Stimulated activated memory B cell treated with anti-CD40 and anti-IgM and Interleukin-4, amounts not matched to agents 10 μg/mL and 1 μg/mL and 100 μg/mL, for 72 hours (primary cell): ENCODE measurements around the gene DGKQ.
A peak's percentile ranks its signal among the peaks of the same experiment; 100 is the strongest.
"Not testable (repeated sequence)": the region's sequence is repeated elsewhere in the genome, so short reads cannot be mapped to it uniquely, and the experiment has no call there.

ENCODE experiments used
- ATAC-seq: fragments of 150-1000 bp; cut with Tn5 transposase; 2 replicates; pipeline ENCODE4 v1.10.0; 2021
- H3K27ac Mint-ChIP-seq: one replicate; pipeline ENCODE4 v1.8.0; 2022; ENCODE audit warnings: mild to moderate bottlenecking, mixed read lengths
- H3K27me3 Mint-ChIP-seq: one replicate; pipeline ENCODE4 v1.8.0; 2022; ENCODE audit warnings: mixed read lengths
- H3K36me3 Mint-ChIP-seq: one replicate; pipeline ENCODE4 v1.8.0; 2022; ENCODE audit warnings: mixed read lengths
- H3K4me1 Mint-ChIP-seq: one replicate; pipeline ENCODE4 v1.8.0; 2022; ENCODE audit warnings: mixed read lengths
- H3K4me3 Mint-ChIP-seq: one replicate; pipeline ENCODE4 v1.8.0; 2022; ENCODE audit warnings: mild to moderate bottlenecking, moderate library complexity, mixed read lengths
- H3K9me3 Mint-ChIP-seq: one replicate; pipeline ENCODE4 v1.8.0; 2022; ENCODE audit warnings: mixed read lengths

The DGKQ gene

DNA sequence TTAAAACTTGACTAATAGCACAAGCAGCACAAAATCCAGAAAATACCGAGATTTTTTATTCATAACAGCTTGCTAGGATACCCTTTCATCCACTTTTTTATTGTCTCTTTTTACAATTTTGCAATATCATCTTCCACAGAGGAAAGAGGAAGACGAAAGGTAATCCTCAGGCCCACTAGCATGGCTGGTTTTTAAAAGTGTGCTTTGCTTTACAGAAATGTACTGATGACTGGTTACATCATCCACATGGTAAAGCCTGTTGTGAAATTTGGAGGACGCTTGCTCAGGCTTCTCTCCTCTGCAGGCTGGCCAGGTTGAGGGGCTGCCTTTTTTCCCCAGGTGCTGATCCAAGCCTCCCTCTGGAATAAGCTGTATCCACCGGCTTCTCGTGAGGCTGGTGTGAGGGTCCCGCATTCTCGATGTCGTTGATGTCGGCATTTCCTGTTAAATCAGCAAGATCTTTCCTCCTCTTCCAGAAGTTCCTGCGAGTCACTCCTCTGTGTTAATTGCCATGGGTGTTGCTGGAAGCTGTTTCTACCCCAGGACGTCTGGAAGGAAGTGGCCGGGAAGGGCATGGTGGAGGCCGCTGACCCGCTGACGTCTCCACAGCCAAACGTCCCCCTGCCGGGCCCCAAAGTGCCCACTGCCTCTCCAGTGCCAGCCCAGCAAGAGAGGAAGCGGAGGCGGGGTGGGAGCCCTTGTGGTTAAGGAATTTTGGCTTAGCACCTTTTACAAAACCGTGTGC lies 5.8 kb upstream of the DGKQ start:
- Mint-ChIP-seq H3K4me1 (no peaks in the 10 kb centered on the region), H3K36me3 (no peaks in the 10 kb centered on the region), H3K27ac (no peak overlapping the region), H3K4me3 (no peak overlapping the region), H3K27me3 (no peaks in the 10 kb centered on the region), H3K9me3 (no peaks in the 10 kb centered on the region)
- ATAC-seq = no peak

- H3K4me1 Mint-ChIP-seq = peaks cover 13% of the 10 kb centered on the region
- not testable (repeated sequence) for ATAC-seq, H3K36me3 Mint-ChIP-seq
These were observed 2.6 kb upstream of the DGKQ start for GRCh38 chr4:976016-976415.

DNA sequence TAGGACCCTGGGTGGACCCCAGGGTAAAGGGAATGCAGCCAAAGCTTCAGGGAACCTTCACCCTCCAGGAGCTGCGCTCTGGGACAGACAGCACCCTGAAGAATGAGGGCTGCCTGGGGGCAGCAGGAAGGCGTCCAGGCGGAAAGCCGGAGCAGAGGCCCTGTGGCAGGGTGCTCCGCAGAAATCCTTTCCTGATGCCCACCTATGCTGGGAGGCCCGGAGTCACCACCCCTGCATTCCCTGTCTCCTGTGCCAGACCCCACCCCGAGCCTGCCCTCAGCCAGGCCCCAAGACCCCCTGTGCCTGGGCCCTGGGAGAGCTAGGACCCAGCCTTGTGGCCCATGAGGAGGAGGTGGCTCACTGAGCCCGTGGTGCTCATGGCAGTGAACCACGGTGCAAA lies 1.3 kb upstream of the DGKQ start:
- no peaks in the 10 kb centered on the region for H3K9me3 Mint-ChIP-seq
- no peak overlapping the region for H3K27ac Mint-ChIP-seq
- no peak overlapping the region for H3K4me3 Mint-ChIP-seq
- H3K36me3 Mint-ChIP-seq = no peaks in the 10 kb centered on the region
- H3K27me3 Mint-ChIP-seq = no peaks in the 10 kb centered on the region
- no peak for ATAC-seq
- peaks cover 13% of the 10 kb centered on the region for H3K4me1 Mint-ChIP-seq

More at GRCh38 chr4:976016-976415, 2.6 kb upstream of the DGKQ start:
- not testable (repeated sequence) for H3K4me3 Mint-ChIP-seq, H3K9me3 Mint-ChIP-seq, H3K27ac Mint-ChIP-seq, H3K27me3 Mint-ChIP-seq

DNA sequence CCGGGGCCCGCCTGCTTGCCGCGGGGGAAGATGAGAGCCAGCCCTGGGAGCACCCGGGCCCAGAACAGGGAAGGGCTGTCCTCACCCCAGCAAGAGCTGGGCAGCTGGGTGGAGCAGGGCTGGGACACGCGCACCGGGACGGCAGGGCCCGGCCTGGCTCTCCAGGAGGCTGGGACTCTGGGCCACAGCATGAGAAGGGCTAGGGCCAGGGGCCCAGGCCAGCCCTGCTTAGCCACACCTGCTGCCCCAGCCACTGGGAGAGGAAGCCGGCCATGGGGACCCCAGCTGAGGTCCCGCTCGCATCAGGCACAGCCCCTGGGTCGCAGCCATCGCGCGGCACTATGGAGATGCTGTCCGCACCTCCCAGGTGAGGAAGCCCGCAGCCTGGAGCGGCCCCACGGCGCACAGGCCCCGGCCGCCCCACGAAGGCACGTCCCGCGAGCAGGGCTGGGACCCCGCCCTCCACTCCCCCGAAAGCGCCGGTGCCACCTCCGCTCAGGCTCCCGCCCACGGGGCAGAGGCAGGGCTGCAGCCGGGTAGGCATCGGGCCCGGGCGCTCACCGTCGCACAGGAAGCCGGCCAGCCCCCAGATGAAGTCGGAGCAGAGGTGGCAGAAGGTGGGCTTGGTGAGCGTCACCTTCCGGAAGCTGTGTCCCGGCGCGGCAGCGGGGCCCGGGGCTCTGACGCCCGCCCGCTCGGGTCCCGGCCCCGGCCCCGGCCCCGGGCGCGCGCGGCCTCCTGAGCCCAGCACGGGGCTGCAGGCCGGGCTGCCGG lies 531 bp downstream of the DGKQ start:
- peak overlapping the region; percentile 71 for H3K4me3 Mint-ChIP-seq
- H3K27me3 Mint-ChIP-seq = no peaks in the 10 kb centered on the region
- H3K9me3 Mint-ChIP-seq = no peaks in the 10 kb centered on the region
- no peaks in the 10 kb centered on the region for H3K36me3 Mint-ChIP-seq
- H3K27ac Mint-ChIP-seq = no peak overlapping the region
- peak; percentile 58 for ATAC-seq
- peaks cover 21% of the 10 kb centered on the region for H3K4me1 Mint-ChIP-seq

- H3K36me3 Mint-ChIP-seq = no peaks in the 10 kb centered on the region
- no peak for ATAC-seq
- peak overlapping the region; percentile 71 for H3K4me3 Mint-ChIP-seq
- no peaks in the 10 kb centered on the region for H3K9me3 Mint-ChIP-seq
- no peaks in the 10 kb centered on the region for H3K27me3 Mint-ChIP-seq
- peaks cover 21% of the 10 kb centered on the region for H3K4me1 Mint-ChIP-seq
- H3K27ac Mint-ChIP-seq = no peak overlapping the region
These were observed 1.5 kb downstream of the DGKQ start for GRCh38 chr4:971666-972500.

- no peaks in the 10 kb centered on the region for H3K27me3 Mint-ChIP-seq
- H3K36me3 Mint-ChIP-seq = peaks cover under 1% of the 10 kb centered on the region
- H3K4me3 Mint-ChIP-seq = peak overlapping the region; percentile 36
- no peak overlapping the region for H3K27ac Mint-ChIP-seq
- no peak for ATAC-seq
- no peaks in the 10 kb centered on the region for H3K9me3 Mint-ChIP-seq
- H3K4me1 Mint-ChIP-seq = peaks cover 21% of the 10 kb centered on the region
These were observed 2.4 kb downstream of the DGKQ start for GRCh38 chr4:970854-971520.

DNA sequence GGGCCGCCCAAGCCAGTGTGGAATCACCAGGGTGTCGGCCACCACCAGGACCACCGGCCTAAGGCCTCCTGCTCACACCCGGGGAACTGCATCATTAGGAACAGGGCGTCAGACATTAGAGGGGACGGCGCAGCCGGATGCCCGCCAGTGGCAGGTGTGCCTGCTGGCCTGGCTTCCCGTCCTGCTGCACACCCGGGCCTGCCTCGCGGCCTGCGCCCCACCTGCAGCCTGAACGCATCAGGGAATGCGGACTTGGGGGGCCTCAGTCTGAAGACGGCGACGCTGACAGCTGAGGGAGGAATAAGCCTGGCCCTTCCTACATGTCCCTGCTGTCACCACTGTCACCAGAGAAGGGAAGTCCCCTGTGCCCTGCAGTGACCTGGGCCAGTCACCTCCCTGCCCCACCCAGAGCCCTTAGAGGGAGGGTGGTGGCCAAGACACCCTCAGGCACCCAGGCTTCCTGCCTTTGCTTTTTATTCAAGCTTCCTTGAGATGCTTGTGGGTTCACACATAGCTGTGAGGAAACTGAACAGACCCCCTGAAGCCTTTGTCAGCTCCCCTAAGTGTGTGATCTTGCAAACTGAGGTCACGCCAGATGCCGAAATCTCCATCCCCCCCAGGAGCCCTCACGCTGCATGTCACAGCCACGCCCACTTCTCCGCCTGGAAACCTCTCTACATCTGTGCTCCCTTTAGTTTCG lies 3.2 kb downstream of the DGKQ start:
- no peak overlapping the region for H3K4me3 Mint-ChIP-seq
- no peak overlapping the region for H3K27ac Mint-ChIP-seq
- no peak for ATAC-seq
- H3K4me1 Mint-ChIP-seq = peaks cover 21% of the 10 kb centered on the region
- H3K36me3 Mint-ChIP-seq = peaks cover 4% of the 10 kb centered on the region
- H3K27me3 Mint-ChIP-seq = no peaks in the 10 kb centered on the region
- H3K9me3 Mint-ChIP-seq = no peaks in the 10 kb centered on the region

DNA sequence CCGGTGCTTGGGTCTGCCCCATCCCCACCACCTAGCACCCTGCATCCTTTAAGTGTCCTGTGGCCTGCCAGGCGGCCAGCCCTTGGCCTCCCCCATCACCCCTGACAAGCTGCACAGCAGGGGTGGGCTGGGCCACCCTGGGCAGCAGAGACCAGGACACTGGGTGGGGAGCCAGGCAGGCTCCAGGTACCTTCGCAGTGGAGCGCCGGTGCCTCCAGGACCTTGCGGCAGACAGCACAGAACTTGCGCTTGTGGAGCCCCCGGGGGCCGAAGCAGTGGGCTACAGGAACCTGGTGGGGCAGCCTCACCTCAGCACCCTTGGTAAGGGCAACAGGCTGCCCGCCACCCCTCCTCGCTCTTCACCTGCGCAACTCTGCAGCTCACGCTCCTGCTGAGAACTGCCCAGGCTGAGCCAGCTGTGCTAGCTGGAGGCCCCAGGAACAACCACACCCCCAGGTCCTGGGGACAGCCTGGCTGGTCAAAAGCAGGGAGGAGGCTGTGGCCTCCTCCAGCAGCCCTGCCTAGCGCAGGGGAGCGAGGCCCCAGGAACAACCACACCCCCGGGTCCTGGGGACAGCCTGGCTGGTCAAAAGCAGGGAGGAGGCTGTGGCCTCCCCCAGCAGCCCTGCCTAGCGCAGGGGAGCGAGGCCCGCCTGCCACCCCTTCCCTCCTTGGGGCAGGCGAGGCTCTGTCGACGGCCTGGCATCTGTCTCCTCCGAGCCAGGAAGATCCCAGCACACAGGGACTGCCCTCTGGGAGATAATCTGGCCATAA lies 4.6 kb downstream of the DGKQ start:
- H3K4me1 Mint-ChIP-seq = peaks cover 21% of the 10 kb centered on the region
- no peaks in the 10 kb centered on the region for H3K27me3 Mint-ChIP-seq
- no peak for ATAC-seq
- no peaks in the 10 kb centered on the region for H3K9me3 Mint-ChIP-seq
- H3K4me3 Mint-ChIP-seq = peak overlapping the region; percentile 29
- no peak overlapping the region for H3K27ac Mint-ChIP-seq
- H3K36me3 Mint-ChIP-seq = peaks cover 4% of the 10 kb centered on the region

- no peak for ATAC-seq
- Mint-ChIP-seq H3K4me1 (peaks cover 21% of the 10 kb centered on the region), H3K4me3 (peak overlapping the region; percentile 29), H3K36me3 (peaks cover 4% of the 10 kb centered on the region), H3K27me3 (no peaks in the 10 kb centered on the region), H3K27ac (no peak overlapping the region), H3K9me3 (no peaks in the 10 kb centered on the region)
These were observed 5.1 kb downstream of the DGKQ start for GRCh38 chr4:968221-968620.

- no peaks in the 10 kb centered on the region for H3K27me3 Mint-ChIP-seq
- peaks cover 6% of the 10 kb centered on the region for H3K36me3 Mint-ChIP-seq
- peak; percentile 43 for ATAC-seq
- H3K4me3 Mint-ChIP-seq = no peak overlapping the region
- no peaks in the 10 kb centered on the region for H3K9me3 Mint-ChIP-seq
- H3K27ac Mint-ChIP-seq = no peak overlapping the region
- peaks cover 21% of the 10 kb centered on the region for H3K4me1 Mint-ChIP-seq
These were observed 6.0 kb downstream of the DGKQ start for GRCh38 chr4:967113-968104.

DNA sequence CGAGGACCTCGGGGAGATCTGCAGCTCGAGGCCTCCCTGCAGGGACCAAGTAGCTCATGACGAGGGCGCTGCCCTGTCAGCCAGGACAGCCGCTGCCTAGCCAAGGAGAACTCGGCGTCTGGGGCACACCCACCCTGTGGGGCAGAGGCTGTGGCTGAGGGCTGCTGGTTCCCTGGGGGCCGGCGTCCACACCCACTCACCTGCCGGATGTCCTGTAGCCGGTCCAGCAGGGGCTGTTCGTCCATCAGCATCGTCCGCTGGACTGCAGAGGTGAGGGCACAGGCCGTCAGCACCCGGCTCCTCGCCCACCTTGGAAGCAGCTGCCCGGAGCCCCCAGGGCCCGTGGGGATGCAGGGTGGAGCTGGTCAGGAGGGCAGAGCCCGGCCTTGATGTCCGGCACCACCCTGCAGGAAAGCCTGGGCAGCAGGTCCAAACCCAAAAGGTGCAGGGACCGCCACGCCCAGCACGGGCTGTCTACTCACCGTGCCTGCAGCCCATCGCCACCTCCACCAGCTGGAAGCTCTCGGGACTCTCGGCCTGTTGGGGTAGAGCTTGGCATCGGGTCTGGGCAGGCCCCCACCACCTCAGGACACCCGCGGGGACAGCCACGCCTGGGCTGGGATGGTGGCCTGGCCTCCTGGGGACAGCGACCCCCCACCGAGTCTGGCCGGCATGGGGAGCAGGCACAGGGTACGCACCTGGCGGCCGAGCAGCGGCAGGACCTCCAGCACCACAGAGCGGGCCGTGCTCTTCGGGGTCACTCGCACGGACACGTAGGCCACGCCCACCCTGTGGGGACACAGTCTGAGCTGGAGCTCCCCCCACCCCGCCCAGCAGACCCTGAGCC lies 6.9 kb downstream of the DGKQ start:
- peaks cover 13% of the 10 kb centered on the region for H3K4me1 Mint-ChIP-seq
- no peaks in the 10 kb centered on the region for H3K9me3 Mint-ChIP-seq
- ATAC-seq = no peak
- H3K4me3 Mint-ChIP-seq = no peak overlapping the region
- no peaks in the 10 kb centered on the region for H3K27me3 Mint-ChIP-seq
- H3K36me3 Mint-ChIP-seq = peaks cover 12% of the 10 kb centered on the region
- no peak overlapping the region for H3K27ac Mint-ChIP-seq

DNA sequence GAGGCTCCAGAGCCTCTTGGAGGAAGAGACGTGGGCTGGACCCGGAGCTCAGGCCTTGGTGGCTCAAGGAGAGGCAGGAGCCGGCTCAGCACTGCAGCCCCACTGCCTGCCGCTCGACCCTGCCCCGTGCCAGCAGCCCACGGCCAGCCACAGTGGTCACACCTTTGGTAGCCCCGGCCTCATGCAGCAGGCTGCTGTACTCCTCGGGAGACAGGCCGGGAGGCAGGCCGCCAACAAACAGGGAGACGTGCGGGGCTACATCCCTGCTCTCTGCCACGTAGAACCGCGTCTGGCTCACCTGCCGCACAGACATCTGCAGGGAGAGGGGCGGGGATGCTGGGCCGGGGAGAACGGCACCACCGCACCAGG lies 7.6 kb downstream of the DGKQ start:
- H3K9me3 Mint-ChIP-seq = no peaks in the 10 kb centered on the region
- H3K27me3 Mint-ChIP-seq = no peaks in the 10 kb centered on the region
- ATAC-seq = no peak
- H3K27ac Mint-ChIP-seq = no peak overlapping the region
- H3K4me1 Mint-ChIP-seq = peaks cover 7% of the 10 kb centered on the region
- H3K36me3 Mint-ChIP-seq = peaks cover 12% of the 10 kb centered on the region
- no peak overlapping the region for H3K4me3 Mint-ChIP-seq
